ENCODE measurements around the gene ANKRD22. TPM values are rescaled to one million over a fixed set of nuclear protein-coding genes. Genes with fewer than 3 reads are reported as not detected.

The ANKRD22 gene
- total and polyA plus RNA-seq, 9 of the 15 experiments (the other 6 are each of a cell fraction or from before 2014, with no cell fraction given), result not detected

- no peak for FAIRE-seq
- in situ Hi-C loops (cut with MboI) (no loop called here), intact Hi-C loops (cut with micrococcal nuclease) (no loop called here)
- H3K79me2 ChIP-seq (ENCODE audit: control insufficient read depth, insufficient read depth, low read length), result no peaks in the 10 kb centered on the region
- no peaks in the 10 kb centered on the region for H3K9me1 ChIP-seq (ENCODE audit: control insufficient read depth, insufficient read depth, low read length)
- no TSS peak for BruUV-seq (replicated peaks)
- H3K4me1 ChIP-seq (replicated peaks in 1 of 2; ENCODE audit: control insufficient read depth in 2 of 2, insufficient read depth in 2 of 2, low read length in 2 of 2), result no peaks in the 10 kb centered on the region
- CTCF ChIA-PET (ENCODE audit: low intra/inter-chr PET ratio), result no interaction called here
- H3K9me3 ChIP-seq (replicated peaks; ENCODE audit: control insufficient read depth, insufficient read depth, low read depth, low read length), result no peaks in the 10 kb centered on the region
- no peak overlapping the region for H3K4me2 ChIP-seq (ENCODE audit: insufficient read depth, low read length)
- TF ChIP-seq ZNF212 (CRISPR knock-in tag; IDR thresholded peaks at IDR 0.05) (no peak), ZNF3 (CRISPR knock-in tag; IDR thresholded peaks at IDR 0.05) (no peak), SRSF3 (IDR thresholded peaks at IDR 0.05; ENCODE audit: insufficient read depth, low read length) (no peak), FOXP1 (CRISPR knock-in tag; IDR thresholded peaks at IDR 0.05) (no peak), PHB2 (IDR thresholded peaks at IDR 0.05; ENCODE audit: low read depth) (no peak), JUND (IDR thresholded peaks at IDR 0.05; ENCODE audit: borderline replicate concordance, low read depth, low read length) (no peak), JUND (tag; IDR thresholded peaks at IDR 0.05; ENCODE audit: borderline replicate concordance, low read depth, low read length) (no peak), MAFK (IDR thresholded peaks at IDR 0.05; ENCODE audit: low read length) (no peak), CEBPZ (IDR thresholded peaks at IDR 0.05; ENCODE audit: borderline replicate concordance, low read depth, low read length) (no peak), POLR2AphosphoS2 (IDR thresholded peaks at IDR 0.05; ENCODE audit: low read length) (no peak)
- no peak overlapping the region for H3K27ac ChIP-seq (ENCODE audit: extremely low read depth, low read depth, low read length)
- no peak overlapping the region for H3K4me3 ChIP-seq
- no peak for DNase-seq (ENCODE audit: extremely low read depth in 1 of 4, low spot score in 3 of 4)
- H4K20me1 ChIP-seq (replicated peaks; ENCODE audit: control insufficient read depth, insufficient read depth, low read length), result no peaks in the 10 kb centered on the region
- ATAC-seq, result no peak
- WGBS (ENCODE audit: insufficient coverage, low coverage, missing lambda C conversion rate), result 0% methylated on average over 1 of the region's 2 CpGs
- H3K27me3 ChIP-seq (ENCODE audit: control insufficient read depth in 2 of 2, insufficient read depth in 2 of 2, low read length in 2 of 2), result no peaks in the 10 kb centered on the region
- H3K9ac ChIP-seq (ENCODE audit: insufficient read depth in 1 of 2, low read depth in 2 of 2, low read length in 2 of 2), result no peak overlapping the region
- no peaks in the 10 kb centered on the region for H3K36me3 ChIP-seq (ENCODE audit: control insufficient read depth, insufficient read depth, low read length)
- POLR2A ChIA-PET, result no interaction called here
- H2AFZ ChIP-seq (ENCODE audit: low read depth, low read length), result no peak overlapping the region
Observed at GRCh38 chr10:88866454-88866853, 14.8 kb upstream of the ANKRD22 start.

Measured in K562 (cell line).